Prostate gland (tissue), 2 donors: ENCODE data around the gene MIP. TPM values are rescaled to one million over a fixed set of nuclear protein-coding genes. Genes with fewer than 3 reads are reported as not detected.
"Not testable (repeated sequence)": the region's sequence is repeated elsewhere in the genome, so short reads cannot be mapped to it uniquely, and the experiment has no call there.

Experiments used
- DNase-seq: peaks from one replicate; pipeline ENCODE4 v3.0.0-alpha.2; 2019; ENCODE audit warnings: low spot score
- H3K27ac ChIP-seq, 2 donors: fragments of 200-600 bp; sonication (generic); 2 replicates each; pipeline ENCODE4 v1.5.1; 2017 to 2019
- H3K27me3 ChIP-seq: fragments of 200-600 bp; sonication (generic); replicated peaks from 2 replicates; pipeline ENCODE4 v1.5.1; 2019; ENCODE audit not compliant: insufficient read depth
- H3K36me3 ChIP-seq, 2 donors: fragments of 200-600 bp; sonication (generic); 1 replicate in 1 of 2; 2 replicates in 1 of 2; pipeline versions ENCODE4 v1.5.1 to v1.8.1; 2017 to 2019
- H3K4me1 ChIP-seq: fragments of 200-600 bp; sonication (generic); replicated peaks from 2 replicates; pipeline ENCODE4 v1.5.1; 2019
- H3K4me3 ChIP-seq, 2 donors: fragments of 200-600 bp; sonication (generic); 2 replicates each; pipeline ENCODE4 v1.5.1; 2017 to 2019
- H3K9me3 ChIP-seq: fragments of 200-600 bp; sonication (generic); 2 replicates; pipeline ENCODE4 v1.5.1; 2017
- CTCF ChIP-seq, 4 experiments: fragments of 200-600 bp in 2 of 4; fragments of 450-650 bp in 2 of 4; sonication (generic) in 2 of 4; IDR thresholded peaks; 1 replicate in 3 of 4; 2 replicates in 1 of 4; pipeline ENCODE4 v1.5.1; 2016 to 2019; ENCODE audit warnings: antibody characterized with exemption in 4 of 4, mild to moderate bottlenecking in 2 of 4, moderate library complexity in 2 of 4
- POLR2A ChIP-seq: fragments of 450-650 bp; IDR thresholded peaks from one replicate; pipeline ENCODE4 v1.6.1; 2016; ENCODE audit warnings: antibody characterized with exemption, mild to moderate bottlenecking
- POLR2AphosphoS5 ChIP-seq: sonication (generic); formaldehyde crosslinking; IDR thresholded peaks from one replicate; pipeline ENCODE4 v1.6.1; 2017; ENCODE audit warnings: antibody characterized with exemption
- WGBS: methylation state at CpG from one replicate; pipeline ENCODE4 v1.1.5; 2018; 5-methylcytosine and 5-hydroxymethylcytosine counted together
- intact Hi-C: fragments of 100-400 bp; cut with DNase I; formaldehyde crosslinking; loops from one replicate; pipeline ENCODE4 v1.14.2; 2022
- total RNA-seq, 2 donors: library from RNA; depleted of rRNA; stranded (reverse); fragments of >200 nt; gene quantifications; one replicate each; pipeline ENCODE4 v1.1.0, GENCODE V29; 2016

Gene MIP
- total RNA-seq = not detected

DNA sequence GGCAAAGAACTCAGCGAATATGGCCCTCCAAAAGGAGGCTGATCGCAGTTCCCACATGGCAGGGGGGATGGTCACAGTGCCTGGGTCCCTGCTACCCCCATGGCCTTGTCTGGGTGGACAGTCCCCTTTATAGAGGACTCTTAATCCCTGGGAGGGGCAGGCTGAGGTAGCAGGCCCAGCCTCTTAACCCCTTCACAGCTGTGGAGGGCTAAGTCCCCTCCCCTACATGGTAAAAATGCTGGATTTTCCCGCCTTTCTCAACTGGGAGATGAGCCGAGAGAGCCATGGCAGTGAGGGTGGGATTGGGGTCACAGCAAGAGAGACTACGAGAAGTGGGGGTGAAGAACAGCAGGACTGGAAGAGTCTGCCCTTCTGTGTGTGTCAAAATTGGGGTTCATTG, at the start of gene MIP:
TSS of gene MIP (minus strand) at position 101 of the 400 bp plus-strand sequence. CDS start at position 57, 44 bp downstream.
- Histone ChIP-seq H3K4me3 (no peak within 1 kb of the TSS), H3K9me3 (no peaks in the 10 kb centered on the region), H3K36me3 (no peaks in the 10 kb centered on the region), H3K27ac (no peak within 1 kb of the TSS), H3K27me3 (no peaks in the 10 kb centered on the region), H3K4me1 (no peaks in the 10 kb centered on the region)
- no peak for TF ChIP-seq POLR2A
- TF ChIP-seq POLR2AphosphoS5 = no peak
- no peak for TF ChIP-seq CTCF (IDR thresholded peaks at IDR 0.05)
- intact Hi-C loops = loop anchor here (5.0 kb wide), 1 partner anchor 92 kb away; the partner anchor contains the start of genes APOF and STAT2
- no peak for DNase-seq
- WGBS = 88% methylated on average over 5 of the region's 5 CpGs

GRCh38 chr12:56499879-56500278, 45.4 kb upstream of the MIP start:
- DNase-seq, H3K27ac ChIP-seq, H3K36me3 ChIP-seq, H3K4me3 ChIP-seq, H3K4me1 ChIP-seq, H3K27me3 ChIP-seq, intact Hi-C loops, H3K9me3 ChIP-seq: not testable (repeated sequence)
- WGBS = 67% methylated on average over 13 of the region's 13 CpGs

GRCh38 chr12:56499452-56499851, 45.0 kb upstream of the MIP start:
- H3K4me3 ChIP-seq, H3K27ac ChIP-seq, H3K27me3 ChIP-seq, intact Hi-C loops, H3K36me3 ChIP-seq, DNase-seq, H3K9me3 ChIP-seq, H3K4me1 ChIP-seq: not testable (repeated sequence)
- WGBS = 74% methylated on average over 9 of the region's 9 CpGs

DNA sequence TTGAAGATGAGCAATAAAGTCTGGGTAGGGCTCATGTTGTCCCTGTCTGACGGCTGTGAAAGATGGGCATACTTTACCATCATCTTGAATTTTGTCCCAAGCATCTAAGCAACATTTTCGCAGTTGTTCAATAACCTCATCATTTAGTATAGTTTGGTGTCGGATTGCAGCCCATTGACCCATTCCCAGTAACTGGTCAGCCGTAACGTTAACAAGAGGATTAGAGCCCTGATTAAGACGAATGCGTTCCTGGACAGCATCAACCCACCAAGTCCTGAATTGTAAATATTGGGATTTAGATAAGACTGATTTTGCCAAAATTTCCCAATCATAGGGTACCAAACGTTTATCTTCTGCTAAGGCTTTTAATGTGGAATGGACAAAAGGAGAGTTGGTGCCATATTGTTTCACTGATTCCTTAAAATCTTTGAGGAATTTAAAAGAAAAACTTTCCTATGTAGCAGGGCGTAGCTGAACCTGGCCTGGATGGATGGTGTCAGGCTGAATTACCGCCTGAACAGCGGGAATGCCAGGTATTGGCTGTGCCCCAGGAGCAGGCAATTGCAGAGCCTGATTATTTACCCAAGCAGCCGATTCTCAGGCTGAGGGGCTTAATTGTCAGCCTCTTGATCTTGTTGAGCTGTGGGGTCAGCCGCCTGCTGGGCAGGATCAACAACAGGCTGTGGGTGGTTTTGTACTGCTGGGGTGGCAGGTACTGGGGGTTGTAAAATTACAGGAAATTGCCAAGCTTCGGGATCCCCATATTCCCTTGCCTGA, 43.9 kb upstream of the MIP start:
- intact Hi-C loops, H3K27me3 ChIP-seq, H3K9me3 ChIP-seq, H3K36me3 ChIP-seq, H3K27ac ChIP-seq, H3K4me1 ChIP-seq, H3K4me3 ChIP-seq, DNase-seq: not testable (repeated sequence)
- WGBS = 66% methylated on average over 14 of the region's 14 CpGs

DNA sequence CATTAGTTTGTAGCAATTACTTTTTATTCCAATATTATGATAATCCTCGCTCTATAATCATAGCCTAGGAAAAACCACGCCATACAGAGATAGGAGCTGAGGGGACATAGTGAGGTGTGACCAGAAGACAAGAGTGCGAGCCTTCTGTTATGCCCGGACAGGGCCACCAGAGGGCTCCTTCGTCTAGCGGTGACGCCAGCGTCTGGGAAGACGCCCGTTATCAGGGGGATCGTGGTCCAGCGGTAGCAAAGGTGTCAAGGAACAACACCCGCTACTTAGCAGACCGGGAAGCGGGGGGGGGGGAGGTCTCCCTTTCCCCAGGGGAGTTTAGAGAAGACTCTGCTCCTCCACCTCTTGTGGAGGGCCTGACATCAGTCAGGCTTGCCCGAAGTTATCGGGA, 42.2 kb upstream of the MIP start:
- H3K4me3 ChIP-seq, H3K4me1 ChIP-seq, H3K9me3 ChIP-seq, intact Hi-C loops, H3K36me3 ChIP-seq, H3K27ac ChIP-seq, H3K27me3 ChIP-seq: not testable (repeated sequence)
- peak in 3 of 4 experiments; percentile 3 to 12 (median 7) for TF ChIP-seq CTCF (IDR thresholded peaks at IDR 0.05)
- WGBS = 15% methylated on average over 17 of the region's 17 CpGs
- peak; percentile 18 for DNase-seq

GRCh38 chr12:56494481-56494880, 40.0 kb upstream of the MIP start:
- H3K27ac ChIP-seq, H3K4me3 ChIP-seq, H3K9me3 ChIP-seq, H3K36me3 ChIP-seq, DNase-seq, H3K4me1 ChIP-seq, intact Hi-C loops, H3K27me3 ChIP-seq: not testable (repeated sequence)
- WGBS = 91% methylated on average over 16 of the region's 27 CpGs

- H3K27me3 ChIP-seq, H3K36me3 ChIP-seq, H3K9me3 ChIP-seq, DNase-seq, H3K4me1 ChIP-seq, intact Hi-C loops, H3K27ac ChIP-seq, H3K4me3 ChIP-seq: not testable (repeated sequence)
- 95% methylated on average over 15 of the region's 15 CpGs for WGBS
These were observed 39.6 kb upstream of the MIP start for GRCh38 chr12:56494106-56494415.

DNA sequence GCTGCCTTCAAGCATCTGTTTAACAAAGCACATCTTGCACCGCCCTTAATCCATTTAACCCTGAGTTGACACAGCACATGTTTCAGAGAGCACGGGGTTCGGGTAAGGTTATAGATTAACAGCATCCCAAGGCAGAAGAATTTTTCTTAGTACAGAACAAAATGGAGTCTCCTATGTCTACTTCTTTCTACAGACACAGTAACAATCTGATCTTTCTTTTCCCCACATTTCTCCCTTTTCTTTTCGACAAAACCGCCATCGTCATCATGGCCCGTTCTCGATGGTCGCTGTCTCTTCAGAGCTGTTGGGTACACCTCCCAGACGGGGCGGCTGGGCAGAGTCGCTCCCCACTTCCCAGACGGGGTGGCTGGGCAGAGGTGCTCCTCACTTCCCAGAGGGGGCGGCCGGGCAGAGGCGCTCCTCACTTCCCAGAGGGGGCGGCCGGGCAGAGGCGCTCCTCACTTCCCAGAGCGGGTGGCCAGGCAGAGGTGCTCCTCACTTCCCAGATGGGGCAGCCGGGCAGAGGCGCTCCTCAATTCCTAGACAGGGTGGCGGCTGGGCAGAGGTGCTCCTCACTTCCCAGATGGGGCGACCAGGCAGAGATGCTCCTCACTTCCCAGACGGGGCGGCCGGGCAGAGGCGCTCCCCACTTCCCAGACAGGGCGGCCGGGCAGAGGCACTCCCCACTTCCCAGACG, 39.1 kb upstream of the MIP start:
- H3K9me3 ChIP-seq, DNase-seq, H3K27ac ChIP-seq, H3K27me3 ChIP-seq, H3K4me3 ChIP-seq, H3K36me3 ChIP-seq, intact Hi-C loops, H3K4me1 ChIP-seq: not testable (repeated sequence)
- WGBS = 88% methylated on average over 25 of the region's 31 CpGs
